ENCODE measurements around the gene EHMT1. TPM values are rescaled to one million over a fixed set of nuclear protein-coding genes. Genes with fewer than 3 reads are reported as not detected.

The EHMT1 gene
- total and polyA plus RNA-seq, 4 donors: 14.7 to 85.8 (median 51.0) TPM

- Histone ChIP-seq H3K27me3 (ENCODE audit: control insufficient read depth in 1 of 2, insufficient read depth in 2 of 2, low read length in 1 of 2) (no peaks in the 10 kb centered on the region), H3K9me3 (ENCODE audit: control insufficient read depth, low read length) (no peaks in the 10 kb centered on the region), H3K4me1 (ENCODE audit: control insufficient read depth in 1 of 2, insufficient read depth in 2 of 2, low read length in 2 of 2) (no peaks in the 10 kb centered on the region), H3K36me3 (ENCODE audit: control insufficient read depth in 1 of 2, insufficient read depth in 2 of 2, low read length in 1 of 2) (peaks cover 0 to 12% of the 10 kb centered on the region in 2 donors), H3K27ac (ENCODE audit: low read depth in 1 of 2, low read length in 2 of 2) (no peak overlapping the region), H3K4me3 (ENCODE audit: low read length in 2 of 2) (no peak overlapping the region)
- DNase-seq (peak in 1 of 2 donors; percentile 43), ATAC-seq (ENCODE audit: low FRiP score) (no peak)
- WGBS, 2 donors: 95 to 97% methylated on average over 30 of the region's 30 CpGs
- intact Hi-C loops (cut with DNase I): no loop called here
Observed at GRCh38 chr9:137815256-137816255, 196.8 kb downstream of the EHMT1 start.

DNA sequence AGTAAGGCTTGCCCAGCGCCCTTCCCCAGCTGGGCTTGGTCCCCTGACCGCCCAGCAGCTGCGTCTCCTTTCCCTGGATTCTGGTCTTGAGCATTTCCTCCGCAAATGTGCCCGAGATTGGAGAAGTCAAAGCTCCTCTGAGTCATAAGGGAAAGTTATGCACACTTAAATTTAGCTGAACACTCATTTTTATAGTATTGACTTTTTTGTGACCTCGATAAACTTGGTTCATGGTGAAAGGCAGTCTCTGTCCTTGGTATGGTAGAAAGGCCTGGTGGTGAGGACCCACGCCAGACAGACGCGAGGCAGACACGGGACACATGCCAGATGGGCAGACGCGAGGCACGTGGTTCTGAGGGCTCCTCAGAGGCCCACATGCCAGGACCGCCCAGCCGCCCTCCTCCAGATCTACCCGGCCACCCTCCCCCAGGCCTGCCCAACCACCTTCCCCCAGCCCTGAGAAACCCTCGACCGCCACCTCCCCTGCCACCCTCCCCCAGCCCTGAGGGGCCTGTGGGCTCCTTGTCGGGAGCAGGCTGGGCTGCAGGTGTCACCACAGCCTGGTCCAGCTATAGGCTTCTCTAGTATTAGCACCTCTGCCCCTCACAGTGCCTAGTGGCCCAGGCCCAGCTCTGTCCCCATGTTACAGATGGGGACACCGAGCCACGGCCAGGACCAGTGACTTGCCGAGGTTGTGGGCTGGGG, 197.9 kb downstream of the EHMT1 start:
- Histone ChIP-seq H3K27me3 (ENCODE audit: control insufficient read depth in 1 of 2, insufficient read depth in 2 of 2, low read length in 1 of 2) (no peaks in the 10 kb centered on the region), H3K9me3 (ENCODE audit: control insufficient read depth, low read length) (peaks cover 1% of the 10 kb centered on the region), H3K4me3 (ENCODE audit: low read length in 2 of 2) (no peak overlapping the region), H3K27ac (ENCODE audit: low read depth in 1 of 2, low read length in 2 of 2) (no peak overlapping the region), H3K4me1 (ENCODE audit: control insufficient read depth in 1 of 2, insufficient read depth in 2 of 2, low read length in 2 of 2) (no peaks in the 10 kb centered on the region), H3K36me3 (ENCODE audit: control insufficient read depth in 1 of 2, insufficient read depth in 2 of 2, low read length in 1 of 2) (peaks cover 0 to 12% of the 10 kb centered on the region in 2 donors)
- ATAC-seq (ENCODE audit: low FRiP score) (no peak), DNase-seq (peak in 1 of 2 donors; percentile 64)
- intact Hi-C loops (cut with DNase I): no loop called here
- WGBS, 2 donors: 97 to 98% methylated on average over 20 to 22 of the region's 22 CpGs

- H3K4me3 ChIP-seq (ENCODE audit: low read length in 2 of 2): no peak overlapping the region
- H3K4me1 ChIP-seq (ENCODE audit: control insufficient read depth in 1 of 2, insufficient read depth in 2 of 2, low read length in 2 of 2): no peaks in the 10 kb centered on the region
- WGBS, 2 donors: 98 to 99% methylated on average over 35 of the region's 35 CpGs
- H3K36me3 ChIP-seq (ENCODE audit: control insufficient read depth in 1 of 2, insufficient read depth in 2 of 2, low read length in 1 of 2): peaks cover 0 to 12% of the 10 kb centered on the region in 2 donors
- peaks cover 1% of the 10 kb centered on the region for H3K9me3 ChIP-seq (ENCODE audit: control insufficient read depth, low read length)
- H3K27me3 ChIP-seq (ENCODE audit: control insufficient read depth in 1 of 2, insufficient read depth in 2 of 2, low read length in 1 of 2): no peaks in the 10 kb centered on the region
- H3K27ac ChIP-seq (ENCODE audit: low read depth in 1 of 2, low read length in 2 of 2): no peak overlapping the region
- no peak for ATAC-seq (ENCODE audit: low FRiP score)
- intact Hi-C loops (cut with DNase I): no loop called here
- peak in 1 of 2 donors; percentile 59 for DNase-seq
Observed at GRCh38 chr9:137817236-137818200, 198.7 kb downstream of the EHMT1 start.

GRCh38 chr9:137818286-137818685, 199.5 kb downstream of the EHMT1 start:
- H3K36me3 ChIP-seq (ENCODE audit: control insufficient read depth in 1 of 2, insufficient read depth in 2 of 2, low read length in 1 of 2): peaks cover 0 to 9% of the 10 kb centered on the region in 2 donors
- ATAC-seq (ENCODE audit: low FRiP score) (no peak), DNase-seq (peak in 1 of 2 donors; percentile 73)
- intact Hi-C loops (cut with DNase I): no loop called here
- no peak overlapping the region for H3K27ac ChIP-seq (ENCODE audit: low read depth in 1 of 2, low read length in 2 of 2)
- no peaks in the 10 kb centered on the region for H3K4me1 ChIP-seq (ENCODE audit: control insufficient read depth in 1 of 2, insufficient read depth in 2 of 2, low read length in 2 of 2)
- H3K27me3 ChIP-seq (ENCODE audit: control insufficient read depth in 1 of 2, insufficient read depth in 2 of 2, low read length in 1 of 2): no peaks in the 10 kb centered on the region
- peaks cover 1% of the 10 kb centered on the region for H3K9me3 ChIP-seq (ENCODE audit: control insufficient read depth, low read length)
- H3K4me3 ChIP-seq (ENCODE audit: low read length in 2 of 2): no peak overlapping the region
- 93 to 98% methylated on average over 12 to 17 of the region's 23 CpGs for WGBS, 2 donors

DNA sequence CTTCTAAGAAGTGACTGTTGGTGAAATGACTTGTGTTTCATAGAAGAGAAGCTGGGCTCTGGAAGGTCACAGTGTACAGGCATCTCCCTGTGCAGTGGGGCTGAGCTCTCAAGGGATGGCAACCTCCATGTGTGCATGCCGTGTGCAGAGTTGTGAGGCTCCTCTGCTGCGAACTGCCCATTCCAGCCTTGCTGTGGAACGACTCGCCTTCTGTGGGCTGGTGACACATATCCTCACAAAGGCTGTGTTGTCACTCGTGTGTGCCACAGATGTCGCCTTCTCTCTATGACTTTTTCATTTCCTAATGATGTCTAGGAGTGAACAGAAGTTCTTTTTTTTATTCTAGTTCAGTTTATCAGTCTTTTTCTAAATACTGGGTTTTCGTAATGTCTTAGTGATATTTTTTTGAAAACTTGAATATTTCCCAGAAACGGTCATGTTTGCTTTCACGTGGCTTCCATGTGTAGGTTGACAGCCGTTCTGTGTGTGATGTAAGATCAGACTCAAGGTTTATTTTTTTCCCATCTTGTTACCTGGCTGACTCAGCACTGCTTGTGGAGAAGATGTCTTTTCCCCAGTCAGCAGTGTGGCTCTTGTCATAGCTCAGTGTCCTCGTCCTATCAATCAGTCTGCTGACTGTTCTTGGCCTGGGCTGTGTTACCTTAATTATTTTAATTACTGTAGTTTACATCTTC, 201.5 kb downstream of the EHMT1 start:
- intact Hi-C loops (cut with DNase I): no loop called here
- DNase-seq: peak in 1 of 2 donors; percentile 37
- Histone ChIP-seq H3K27me3 (ENCODE audit: control insufficient read depth in 1 of 2, insufficient read depth in 2 of 2, low read length in 1 of 2) (no peaks in the 10 kb centered on the region), H3K4me1 (ENCODE audit: control insufficient read depth in 1 of 2, insufficient read depth in 2 of 2, low read length in 2 of 2) (no peaks in the 10 kb centered on the region), H3K4me3 (ENCODE audit: low read length in 2 of 2) (no peak overlapping the region), H3K36me3 (ENCODE audit: control insufficient read depth in 1 of 2, insufficient read depth in 2 of 2, low read length in 1 of 2) (peaks cover 0 to 12% of the 10 kb centered on the region in 2 donors), H3K9me3 (ENCODE audit: control insufficient read depth, low read length) (peaks cover 1% of the 10 kb centered on the region), H3K27ac (ENCODE audit: low read depth in 1 of 2, low read length in 2 of 2) (no peak overlapping the region)
- WGBS, 2 donors: 95 to 97% methylated on average over 11 of the region's 11 CpGs
- ATAC-seq (ENCODE audit: low FRiP score): no peak

- H3K4me1 ChIP-seq (ENCODE audit: control insufficient read depth in 1 of 2, insufficient read depth in 2 of 2, low read length in 2 of 2): no peaks in the 10 kb centered on the region
- H3K4me3 ChIP-seq (ENCODE audit: low read length in 2 of 2): no peak overlapping the region
- peaks cover 0 to 10% of the 10 kb centered on the region in 2 donors for H3K36me3 ChIP-seq (ENCODE audit: control insufficient read depth in 1 of 2, insufficient read depth in 2 of 2, low read length in 1 of 2)
- no peak for ATAC-seq (ENCODE audit: low FRiP score)
- intact Hi-C loops (cut with DNase I): no loop called here
- no peak for DNase-seq
- H3K27ac ChIP-seq (ENCODE audit: low read depth in 1 of 2, low read length in 2 of 2): no peak overlapping the region
- no peaks in the 10 kb centered on the region for H3K27me3 ChIP-seq (ENCODE audit: control insufficient read depth in 1 of 2, insufficient read depth in 2 of 2, low read length in 1 of 2)
- 95 to 97% methylated on average over 10 of the region's 10 CpGs for WGBS, 2 donors
- H3K9me3 ChIP-seq (ENCODE audit: control insufficient read depth, low read length): peaks cover 1% of the 10 kb centered on the region
Observed at GRCh38 chr9:137823986-137824771, 205.4 kb downstream of the EHMT1 start.

GRCh38 chr9:137825324-137825989, 206.7 kb downstream of the EHMT1 start:
- peaks cover 1% of the 10 kb centered on the region for H3K9me3 ChIP-seq (ENCODE audit: control insufficient read depth, low read length)
- intact Hi-C loops (cut with DNase I): no loop called here
- 95 to 97% methylated on average over 13 of the region's 13 CpGs for WGBS, 2 donors

More at GRCh38 chr9:137825324-137825989, 206.7 kb downstream of the EHMT1 start:
- ATAC-seq (ENCODE audit: low FRiP score) (no peak), DNase-seq (no peak)
- H3K27me3 ChIP-seq (ENCODE audit: control insufficient read depth in 1 of 2, insufficient read depth in 2 of 2, low read length in 1 of 2): no peaks in the 10 kb centered on the region
- H3K36me3 ChIP-seq (ENCODE audit: control insufficient read depth in 1 of 2, insufficient read depth in 2 of 2, low read length in 1 of 2): peaks cover 0 to 6% of the 10 kb centered on the region in 2 donors
- H3K27ac ChIP-seq (ENCODE audit: low read depth in 1 of 2, low read length in 2 of 2): no peak overlapping the region
- no peak overlapping the region for H3K4me3 ChIP-seq (ENCODE audit: low read length in 2 of 2)
- H3K4me1 ChIP-seq (ENCODE audit: control insufficient read depth in 1 of 2, insufficient read depth in 2 of 2, low read length in 2 of 2): no peaks in the 10 kb centered on the region
